Body of pancreas (tissue), 4 donors: ENCODE data around the gene YEATS2. TPM values are rescaled to one million over a fixed set of nuclear protein-coding genes. Genes with fewer than 3 reads are reported as not detected.

Source experiments
- ATAC-seq: fragments of 150-250 bp; one replicate; pipeline ENCODE4 v1.9.1; 2016
- DNase-seq, 4 donors: peaks; one replicate each; pipeline ENCODE4 v3.0.0-alpha.2; 2019
- H3K27ac ChIP-seq, 4 donors: fragments of 200-600 bp; sonication (generic); 1 replicate in 3 of 4; 2 replicates in 1 of 4; pipeline versions ENCODE4 v1.5.1 to v1.6.1; 2016 to 2019; ENCODE audit warnings: mild to moderate bottlenecking in 1 of 4, mixed read lengths in 1 of 4, moderate library complexity in 1 of 4
- H3K27me3 ChIP-seq, 2 donors: fragments of 200-600 bp; sonication (generic); one replicate each; pipeline ENCODE4 v1.6.0; 2016; ENCODE audit warnings: mild to moderate bottlenecking in 1 of 2
- H3K36me3 ChIP-seq, 2 donors: fragments of 200-600 bp; sonication (generic); replicated peaks in 1 of 2; 2 replicates each; pipeline ENCODE4 v1.5.1; 2016; ENCODE audit warnings: low read depth in 2 of 2; ENCODE audit not compliant: insufficient read depth in 1 of 2
- H3K4me1 ChIP-seq: fragments of 200-600 bp; sonication (generic); one replicate; pipeline ENCODE4 v1.6.0; 2016
- H3K4me3 ChIP-seq, 2 donors: fragments of 200-600 bp; sonication (generic); 1 replicate in 1 of 2; 2 replicates in 1 of 2; pipeline ENCODE4 v1.5.1; 2016 to 2019
- H3K9me3 ChIP-seq, 3 donors: fragments of 200-600 bp; sonication (generic); 1 replicate in 2 of 3; 2 replicates in 1 of 3; pipeline ENCODE4 v1.5.1; 2016
- POLR2A ChIP-seq, 3 donors: fragments of 450-650 bp; IDR thresholded peaks; one replicate each; pipeline ENCODE4 v1.6.1; 2016; ENCODE audit warnings: antibody characterized with exemption in 3 of 3, mild to moderate bottlenecking in 2 of 3
- WGBS, 2 donors: methylation state at CpG; one replicate each; pipeline ENCODE4 v1.1.5; 2017; 5-methylcytosine and 5-hydroxymethylcytosine counted together
- intact Hi-C: fragments of 100-400 bp; cut with DNase I; formaldehyde crosslinking; loops from one replicate; pipeline ENCODE4 v1.15.1; 2023
- total RNA-seq, 2 donors: library from RNA; depleted of rRNA; stranded (reverse); fragments of >200 nt; gene quantifications; one replicate each; pipeline ENCODE4 v1.1.0, GENCODE V29; 2016
- TF ChIP-seq, protein P1 (sequence below), 7 experiments: fragments of 450-650 bp in 4 of 7; fragments of 200-600 bp in 3 of 7; sonication (generic) in 3 of 7; IDR thresholded peaks; one replicate each; pipeline ENCODE4 v1.5.1; 2016 to 2019; ENCODE audit warnings: antibody characterized with exemption in 7 of 7

Gene YEATS2
- total RNA-seq, 2 donors from 2014 or later = 12.5 to 13.8 TPM

DNA sequence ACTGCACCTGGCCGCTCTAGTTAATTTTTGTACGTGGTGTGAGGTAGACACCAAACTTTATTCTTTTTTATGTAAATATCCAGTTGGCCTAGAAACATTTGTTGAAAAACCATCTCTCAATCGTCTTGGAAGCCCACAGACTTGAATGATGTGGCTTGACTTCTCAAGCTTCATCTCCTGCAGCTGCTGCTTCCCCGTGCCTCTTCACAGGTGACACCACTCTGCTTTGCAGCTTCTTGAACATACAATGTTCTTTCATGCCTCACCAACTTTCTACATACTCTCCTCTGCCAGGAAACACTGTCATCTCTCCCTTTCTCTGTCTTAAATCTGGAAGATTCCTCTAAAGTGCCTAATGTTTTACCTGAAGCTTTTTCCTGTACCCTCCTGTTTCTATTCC, 92.2 kb downstream of the YEATS2 start:
- 87 to 90% methylated on average over 4 of the region's 4 CpGs for WGBS, 2 donors
- Histone ChIP-seq H3K27me3 (no peaks in the 10 kb centered on the region), H3K36me3 (peaks cover 8 to 14% of the 10 kb centered on the region in 2 donors), H3K4me1 (no peaks in the 10 kb centered on the region), H3K9me3 (no peaks in the 10 kb centered on the region), H3K4me3 (no peak overlapping the region), H3K27ac (no peak overlapping the region)
- DNase-seq = no peak
- ATAC-seq = no peak
- TF ChIP-seq, protein P1, sequence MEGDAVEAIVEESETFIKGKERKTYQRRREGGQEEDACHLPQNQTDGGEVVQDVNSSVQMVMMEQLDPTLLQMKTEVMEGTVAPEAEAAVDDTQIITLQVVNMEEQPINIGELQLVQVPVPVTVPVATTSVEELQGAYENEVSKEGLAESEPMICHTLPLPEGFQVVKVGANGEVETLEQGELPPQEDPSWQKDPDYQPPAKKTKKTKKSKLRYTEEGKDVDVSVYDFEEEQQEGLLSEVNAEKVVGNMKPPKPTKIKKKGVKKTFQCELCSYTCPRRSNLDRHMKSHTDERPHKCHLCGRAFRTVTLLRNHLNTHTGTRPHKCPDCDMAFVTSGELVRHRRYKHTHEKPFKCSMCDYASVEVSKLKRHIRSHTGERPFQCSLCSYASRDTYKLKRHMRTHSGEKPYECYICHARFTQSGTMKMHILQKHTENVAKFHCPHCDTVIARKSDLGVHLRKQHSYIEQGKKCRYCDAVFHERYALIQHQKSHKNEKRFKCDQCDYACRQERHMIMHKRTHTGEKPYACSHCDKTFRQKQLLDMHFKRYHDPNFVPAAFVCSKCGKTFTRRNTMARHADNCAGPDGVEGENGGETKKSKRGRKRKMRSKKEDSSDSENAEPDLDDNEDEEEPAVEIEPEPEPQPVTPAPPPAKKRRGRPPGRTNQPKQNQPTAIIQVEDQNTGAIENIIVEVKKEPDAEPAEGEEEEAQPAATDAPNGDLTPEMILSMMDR (IDR thresholded peaks at IDR 0.05) = no peak
- no peak for TF ChIP-seq POLR2A (IDR thresholded peaks at IDR 0.05)
- intact Hi-C loops = no loop called here

DNA sequence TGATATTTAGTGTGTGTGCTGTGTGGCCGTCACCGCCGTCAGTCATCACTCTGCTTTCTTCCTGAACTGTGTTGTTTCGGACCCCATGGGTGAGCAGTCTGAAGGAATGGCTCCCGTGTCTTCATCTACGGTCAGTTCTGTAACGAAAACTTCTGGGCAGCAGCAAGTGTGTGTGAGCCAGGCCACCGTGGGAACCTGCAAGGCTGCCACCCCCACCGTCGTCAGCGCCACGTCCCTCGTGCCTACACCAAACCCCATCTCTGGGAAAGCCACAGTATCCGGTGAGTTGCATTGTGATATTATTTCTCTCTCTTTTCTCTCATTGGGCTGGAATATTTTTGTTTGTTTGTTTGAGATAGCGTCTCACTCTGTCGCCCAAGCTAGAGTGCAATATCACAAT, 93.1 kb downstream of the YEATS2 start:
- peaks cover 8 to 14% of the 10 kb centered on the region in 2 donors for H3K36me3 ChIP-seq

DNA sequence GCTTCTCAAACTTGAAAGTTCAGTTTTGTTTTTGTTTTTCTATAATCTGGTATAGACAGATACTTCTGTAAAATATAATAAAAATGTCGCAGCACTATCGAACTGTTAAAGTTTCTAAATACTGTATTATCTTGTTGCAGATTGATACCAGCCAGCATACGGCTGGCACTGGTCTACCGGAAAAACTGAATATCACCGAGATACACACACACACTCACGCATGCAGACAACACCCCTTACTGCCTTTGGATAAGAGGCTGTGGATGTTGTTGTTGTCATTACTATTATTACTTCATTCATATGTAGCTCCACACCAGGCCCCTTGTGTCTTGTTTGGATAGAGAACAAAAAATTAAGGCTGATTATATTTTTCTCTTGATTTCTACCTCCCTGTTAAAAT, 95.4 kb downstream of the YEATS2 start:
- no peak for DNase-seq
- TF ChIP-seq, protein P1 (IDR thresholded peaks at IDR 0.05) = no peak
- no peak for TF ChIP-seq POLR2A (IDR thresholded peaks at IDR 0.05)
- intact Hi-C loops = no loop called here
- Histone ChIP-seq H3K27ac (no peak overlapping the region), H3K36me3 (peaks cover 0 to 7% of the 10 kb centered on the region in 2 donors), H3K4me1 (no peaks in the 10 kb centered on the region), H3K27me3 (no peaks in the 10 kb centered on the region), H3K4me3 (no peak overlapping the region), H3K9me3 (no peaks in the 10 kb centered on the region)
- no peak for ATAC-seq
- WGBS, 2 donors = 56 to 60% methylated on average over 6 of the region's 6 CpGs

More for the DNA sequence above, 93.1 kb downstream of the YEATS2 start:
- intact Hi-C loops = no loop called here
- DNase-seq (no peak), ATAC-seq (no peak)
- H3K27ac ChIP-seq = no peak overlapping the region
- TF ChIP-seq POLR2A (IDR thresholded peaks at IDR 0.05) = no peak
- no peak overlapping the region for H3K4me3 ChIP-seq
- no peaks in the 10 kb centered on the region for H3K27me3 ChIP-seq
- no peaks in the 10 kb centered on the region for H3K9me3 ChIP-seq
- 92% methylated on average over 16 of the region's 16 CpGs for WGBS, 2 donors
- no peaks in the 10 kb centered on the region for H3K4me1 ChIP-seq

DNA sequence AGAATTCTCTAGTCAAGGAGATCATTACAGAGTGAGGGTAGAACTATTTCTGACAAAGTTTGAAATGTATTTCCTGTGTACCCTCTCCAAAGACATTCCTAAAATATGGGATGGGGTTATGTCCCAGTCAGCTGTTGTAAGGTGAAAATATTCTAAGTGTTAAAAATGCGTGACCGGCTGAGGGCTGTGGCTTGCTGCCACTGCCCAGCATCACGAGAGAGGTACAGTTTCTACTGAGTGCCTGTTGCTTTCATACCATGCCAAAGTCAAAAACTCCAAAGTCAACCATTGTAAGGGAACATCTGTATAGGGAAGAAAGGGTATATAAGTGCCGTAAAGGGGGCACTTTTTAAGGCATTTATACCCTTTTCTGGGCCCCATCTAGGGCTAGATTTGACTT, 96.9 kb downstream of the YEATS2 start:
- no peaks in the 10 kb centered on the region for H3K9me3 ChIP-seq
- H3K4me3 ChIP-seq = no peak overlapping the region
- no peak for TF ChIP-seq POLR2A (IDR thresholded peaks at IDR 0.05)
- TF ChIP-seq, protein P1 (IDR thresholded peaks at IDR 0.05) = no peak
- no peaks in the 10 kb centered on the region for H3K27me3 ChIP-seq
- DNase-seq (no peak), ATAC-seq (no peak)
- H3K4me1 ChIP-seq = no peaks in the 10 kb centered on the region
- intact Hi-C loops = no loop called here
- H3K27ac ChIP-seq = no peak overlapping the region
- WGBS, 2 donors = 93 to 96% methylated on average over 4 of the region's 4 CpGs
- peaks cover 0 to 7% of the 10 kb centered on the region in 2 donors for H3K36me3 ChIP-seq

DNA sequence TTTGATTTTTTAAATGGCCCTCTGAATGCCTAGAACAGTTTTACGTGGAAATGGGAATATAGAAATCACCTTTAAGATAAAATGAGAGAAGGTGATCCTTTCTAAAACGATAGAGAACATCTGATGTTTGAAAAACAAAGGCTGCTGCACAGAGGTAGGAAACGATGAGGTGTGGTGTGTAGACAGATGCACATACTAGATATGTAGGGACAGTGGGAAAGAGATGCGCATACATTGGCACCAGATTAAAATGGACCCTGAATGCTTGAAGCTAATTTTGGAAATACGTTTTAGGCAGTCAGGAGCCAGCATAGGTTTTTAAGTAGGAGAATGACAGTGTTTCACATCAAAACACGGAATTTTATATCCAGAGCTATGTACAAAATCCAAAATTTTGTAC, 98.8 kb downstream of the YEATS2 start:
- no peak for DNase-seq
- intact Hi-C loops = no loop called here
- 84 to 94% methylated on average over 6 of the region's 6 CpGs for WGBS, 2 donors
- Histone ChIP-seq H3K27ac (no peak overlapping the region), H3K27me3 (no peaks in the 10 kb centered on the region), H3K36me3 (peaks cover 0 to 7% of the 10 kb centered on the region in 2 donors), H3K4me3 (no peak overlapping the region), H3K9me3 (no peaks in the 10 kb centered on the region), H3K4me1 (no peaks in the 10 kb centered on the region)
- TF ChIP-seq, protein P1 (IDR thresholded peaks at IDR 0.05) = no peak
- TF ChIP-seq POLR2A (IDR thresholded peaks at IDR 0.05) = no peak
- no peak for ATAC-seq
